K562 (cell line): ENCODE measurements around the gene TUT4. TPM values are rescaled to one million over a fixed set of nuclear protein-coding genes. Genes with fewer than 3 reads are reported as not detected.

Experiments used
- ATAC-seq: fragments of 200-7000 bp; cut with Tn5 transposase; 3 replicates; pipeline ENCODE4 v1.9.1; 2020; ENCODE audit warnings: moderate library complexity
- BruUV-seq: library from RNA; stranded (reverse); fragments of 400-500 nt; replicated peaks from 2 replicates; lab custom pipeline; 2021; lab: Mats Ljungman, UMichigan
- CTCF ChIA-PET: fragments of 300-600 bp; formaldehyde crosslinking; extraction: SDS; loops from one replicate; lab custom pipeline; 2021; ENCODE audit warnings: low intra/inter-chr PET ratio; lab: Yijun Ruan, JAX
- POLR2A ChIA-PET: fragments of 300-600, 350-650 bp; sonication (Branson Sonifier 250); formaldehyde crosslinking; extraction: SDS; loops from one replicate; lab custom pipeline; 2021; ENCODE audit warnings: antibody characterized with exemption, inconsistent platforms; lab: Yijun Ruan, JAX
- DNase-seq, 4 experiments: peaks; one replicate each; pipeline versions ENCODE4 v3.0.0 to v3.0.0-alpha.2; 2011 to 2018; ENCODE audit warnings: low spot score in 3 of 4, mixed read lengths in 3 of 4; ENCODE audit errors: extremely low read depth in 1 of 4
- FAIRE-seq: peaks from 2 replicates; lab custom pipeline; 2011; peaks lifted over from hg19 to GRCh38; lab: Jason Lieb, UNC
- H2AFZ ChIP-seq: 2 replicates; pipeline ENCODE4 v1.6.0; 2011; ENCODE audit warnings: low read depth, low read length, control low read depth, inconsistent platforms
- H3K27ac ChIP-seq: fragments of 200-600 bp; 3 replicates; pipeline ENCODE4 v1.8.0; 2011; ENCODE audit warnings: low read depth, mild to moderate bottlenecking, control low read depth, inconsistent platforms, low read length, moderate library complexity, mixed read lengths; ENCODE audit errors: extremely low read depth
- H3K27me3 ChIP-seq, 2 experiments: fragments of 300-600 bp in 1 of 2; 2 replicates in 1 of 2; 3 replicates in 1 of 2; pipeline versions ENCODE4 v1.6.0 to v1.8.0; 2011; ENCODE audit warnings: inconsistent platforms in 2 of 2, low read length in 2 of 2, mild to moderate bottlenecking in 1 of 2, mixed read lengths in 1 of 2, moderate library complexity in 1 of 2; ENCODE audit not compliant: control insufficient read depth in 2 of 2, insufficient read depth in 2 of 2
- H3K36me3 ChIP-seq: fragments of 300-600 bp; 3 replicates; pipeline ENCODE4 v1.8.0; 2011; ENCODE audit warnings: mild to moderate bottlenecking, low read length, inconsistent platforms; ENCODE audit not compliant: control insufficient read depth, insufficient read depth
- H3K4me1 ChIP-seq, 2 experiments: fragments of 200-600 bp in 1 of 2; replicated peaks in 1 of 2; 2 replicates in 1 of 2; 3 replicates in 1 of 2; pipeline versions ENCODE4 v1.5.1 to v1.8.0; 2011; ENCODE audit warnings: inconsistent platforms in 2 of 2, low read length in 2 of 2, mild to moderate bottlenecking in 1 of 2, mixed read lengths in 1 of 2, moderate library complexity in 1 of 2; ENCODE audit not compliant: control insufficient read depth in 2 of 2, insufficient read depth in 2 of 2
- H3K4me2 ChIP-seq: 2 replicates; pipeline ENCODE4 v1.6.1; 2011; ENCODE audit warnings: low read length, control low read depth, inconsistent platforms, mixed read lengths; ENCODE audit not compliant: insufficient read depth
- H3K4me3 ChIP-seq: fragments of 200-600 bp; sonication (generic), shearing (Covaris generic); 2 replicates; pipeline ENCODE4 v1.5.1; 2016; ENCODE audit warnings: control low read depth, inconsistent platforms
- H3K79me2 ChIP-seq: fragments of 200-600 bp; 3 replicates; pipeline ENCODE4 v1.8.0; 2011; ENCODE audit warnings: low read length, inconsistent platforms; ENCODE audit not compliant: control insufficient read depth, insufficient read depth
- H3K9ac ChIP-seq, 2 experiments: 2 replicates each; pipeline versions ENCODE4 v1.6.0 to v1.6.1; 2011; ENCODE audit warnings: low read depth in 2 of 2, low read length in 2 of 2, control low read depth in 1 of 2, inconsistent platforms in 1 of 2, mild to moderate bottlenecking in 1 of 2, mixed read lengths in 1 of 2; ENCODE audit not compliant: insufficient read depth in 1 of 2
- H3K9me1 ChIP-seq: one replicate; pipeline ENCODE4 v1.6.0; 2011; ENCODE audit warnings: inconsistent platforms, mild to moderate bottlenecking, low read length, moderate library complexity; ENCODE audit not compliant: control insufficient read depth, insufficient read depth
- H3K9me3 ChIP-seq: replicated peaks from 2 replicates; pipeline ENCODE4 v1.5.1; 2011; ENCODE audit warnings: low read depth, low read length, inconsistent platforms; ENCODE audit not compliant: control insufficient read depth, insufficient read depth
- H4K20me1 ChIP-seq: replicated peaks from 2 replicates; pipeline ENCODE4 v1.6.1; 2011; ENCODE audit warnings: low read length, inconsistent platforms, mixed read lengths; ENCODE audit not compliant: control insufficient read depth, insufficient read depth
- ERF ChIP-seq: fragments of 450-650 bp; formaldehyde crosslinking; IDR thresholded peaks from 2 replicates; pipeline ENCODE4 v1.4.0; 2020; ENCODE audit warnings: mild to moderate bottlenecking, mixed read lengths
- HIVEP1 ChIP-seq: fragments of 250-450 bp; sonication (Bioruptor Pico); IDR thresholded peaks from 2 replicates; pipeline ENCODE4 v1.4.0; 2020; ENCODE audit warnings: mild to moderate bottlenecking
- KDM1A ChIP-seq, 2 experiments: fragments of 450-650 bp; IDR thresholded peaks; 2 replicates each; pipeline ENCODE4 v1.6.1; 2016; ENCODE audit warnings: mild to moderate bottlenecking in 2 of 2
- MBD2 ChIP-seq: sonication (generic); IDR thresholded peaks from 2 replicates; pipeline ENCODE4 v1.6.1; 2016; ENCODE audit warnings: low read depth, borderline replicate concordance
- MGA ChIP-seq: fragments of 450-650 bp; IDR thresholded peaks from 2 replicates; pipeline ENCODE4 v1.6.1; 2016; ENCODE audit warnings: mild to moderate bottlenecking, moderate library complexity
- NBN ChIP-seq: fragments of 450-650 bp; IDR thresholded peaks from 2 replicates; pipeline ENCODE4 v1.6.1; 2016; ENCODE audit warnings: low read depth, mild to moderate bottlenecking
- PHF21A ChIP-seq: fragments of 450-650 bp; IDR thresholded peaks from 2 replicates; pipeline ENCODE4 v1.6.1; 2017; ENCODE audit warnings: low read depth, borderline replicate concordance
- STAT5A ChIP-seq: IDR thresholded peaks from 2 replicates; pipeline ENCODE4 v1.6.1; 2012; ENCODE audit warnings: low read length, inconsistent platforms, borderline replicate concordance
- THAP12 ChIP-seq: fragments of 250-450 bp; sonication (Bioruptor Pico); IDR thresholded peaks from 2 replicates; pipeline ENCODE4 v1.9.0; 2021; ENCODE audit warnings: mild to moderate bottlenecking, inconsistent platforms
- ZBED1 ChIP-seq: IDR thresholded peaks from 2 replicates; pipeline ENCODE4 v1.6.1; 2014
- ZNF584 ChIP-seq: fragments of 200-800 bp; sonication (Bioruptor generic); IDR thresholded peaks from 2 replicates; pipeline ENCODE4 v1.6.1; 2016; ENCODE audit warnings: low read depth, mild to moderate bottlenecking, missing genetic modification characterization, missing compliant biosample characterization
- in situ Hi-C: fragments of 300-500 bp; cut with MboI; formaldehyde crosslinking; loops from 4 replicates; pipeline ENCODE4 v1.15.0; 2018; ENCODE audit warnings: inconsistent platforms, mixed read lengths
- intact Hi-C: fragments of 100-400 bp; cut with micrococcal nuclease; formaldehyde crosslinking; loops from 2 replicates; pipeline ENCODE4 v1.14.2; 2022
- polyA plus RNA-seq, 8 experiments: library from polyadenylated mRNA; depleted of rRNA in 4 of 8; stranded (reverse) in 5 of 8; unstranded in 3 of 8; fragments of >200 nt; fragmentation: Nextera tagmentation in 2 of 8; fragmentation: Illumina TruSeq in 1 of 8; extraction: Ambion mirVana in 2 of 8; extraction: Trizol in 1 of 8; gene quantifications; 2 replicates each; pipeline versions ENCODE4 v1.2.1 to v1.2.3, GENCODE V29; 2011 to 2014; ENCODE audit warnings: inconsistent platforms in 1 of 8, missing spikeins in 1 of 8
- total RNA-seq, 7 experiments: library from RNA; depleted of rRNA in 6 of 7; stranded (reverse); fragments of >200 nt in 6 of 7; fragmentation: Illumina TruSeq in 2 of 7; extraction: Trizol in 2 of 7; gene quantifications; 2 replicates each; pipeline versions ENCODE4 v1.2.1 to v1.2.3, GENCODE V29; 2011 to 2021; ENCODE audit warnings: low replicate concordance in 1 of 7

TUT4 gene
- total and polyA plus RNA-seq, 9 of the 15 experiments (the other 6 are each of a cell fraction or from before 2014, with no cell fraction given), result 15.8 to 53.5 (median 36.7) TPM

GRCh38 chr1:52473039-52473438 is 79.9 kb downstream of the TUT4 start:
- POLR2A ChIA-PET, result interaction anchor here (0.6 to 2.4 kb wide), 3 partner anchors 10 to 82 kb away, joined by 3 to 6 read pairs (median 4); no protein-coding TSS in a partner anchor
- H3K4me1 ChIP-seq, result no peaks in the 10 kb centered on the region
- BruUV-seq, result no TSS peak
- intact Hi-C loops (no loop called here), in situ Hi-C loops (no loop called here)
- ATAC-seq, result no peak
- H3K27me3 ChIP-seq, result no peaks in the 10 kb centered on the region
- no peak for DNase-seq
- no peak overlapping the region for H3K4me3 ChIP-seq
- no peak overlapping the region for H3K9ac ChIP-seq
- H3K9me3 ChIP-seq, result no peaks in the 10 kb centered on the region
- no peaks in the 10 kb centered on the region for H3K79me2 ChIP-seq
- H3K36me3 ChIP-seq, result peaks cover 31% of the 10 kb centered on the region
- H2AFZ ChIP-seq, result no peak overlapping the region
- H4K20me1 ChIP-seq, result no peaks in the 10 kb centered on the region
- FAIRE-seq, result no peak
- H3K4me2 ChIP-seq, result no peak overlapping the region
- H3K27ac ChIP-seq, result no peak overlapping the region
- H3K9me1 ChIP-seq, result no peaks in the 10 kb centered on the region
- CTCF ChIA-PET, result no interaction called here
- TF ChIP-seq MBD2, result no peak
- no peak for TF ChIP-seq HIVEP1 (CRISPR knock-in tag)
- TF ChIP-seq THAP12 (CRISPR knock-in tag), result no peak
- no peak for TF ChIP-seq STAT5A
- no peak for TF ChIP-seq PHF21A
- no peak for TF ChIP-seq ZNF584 (CRISPR knock-in tag)
- no peak for TF ChIP-seq KDM1A (IDR thresholded peaks at IDR 0.05)
- no peak for TF ChIP-seq NBN
- TF ChIP-seq MGA, result no peak
- no peak for TF ChIP-seq ERF
- TF ChIP-seq ZBED1, result no peak
